H9 (cell line): Measurements from ENCODE around the gene PIAS4. TPM values are rescaled to one million over a fixed set of nuclear protein-coding genes. Genes with fewer than 3 reads are reported as not detected.
A peak's percentile ranks its signal among the peaks of the same experiment; 100 is the strongest.

Experiments used
- DNase-seq: peaks from one replicate; pipeline ENCODE4 v3.0.0-alpha.2; 2017
- H2AFZ ChIP-seq: one replicate; pipeline ENCODE4 v1.6.1; 2013; ENCODE audit warnings: mild to moderate bottlenecking, low read length, control low read depth, moderate library complexity
- H2AK5ac ChIP-seq: 2 replicates; pipeline ENCODE4 v1.6.1; 2013; ENCODE audit warnings: low read length, control low read depth, mixed read lengths; ENCODE audit not compliant: insufficient read length
- H2BK120ac ChIP-seq: one replicate; pipeline ENCODE4 v1.6.1; 2013; ENCODE audit warnings: low read depth, mild to moderate bottlenecking, low read length, control low read depth, inconsistent platforms; ENCODE audit not compliant: poor library complexity, severe bottlenecking
- H2BK12ac ChIP-seq: 2 replicates; pipeline ENCODE4 v1.6.1; 2013; ENCODE audit warnings: low read length, control low read depth, mixed read lengths, low read depth; ENCODE audit not compliant: insufficient read length
- H2BK15ac ChIP-seq: 2 replicates; pipeline ENCODE4 v1.6.1; 2013; ENCODE audit warnings: low read depth, low read length, control low read depth
- H2BK20ac ChIP-seq: one replicate; pipeline ENCODE4 v1.6.1; 2013; ENCODE audit warnings: low read depth, mild to moderate bottlenecking, low read length, control low read depth, inconsistent platforms; ENCODE audit not compliant: poor library complexity, severe bottlenecking
- H2BK5ac ChIP-seq: 2 replicates; pipeline ENCODE4 v1.6.1; 2013; ENCODE audit warnings: low read length, control low read depth, mixed read lengths; ENCODE audit not compliant: insufficient read length
- H3K14ac ChIP-seq: 2 replicates; pipeline ENCODE4 v1.6.1; 2013; ENCODE audit warnings: low read length, control low read depth; ENCODE audit not compliant: insufficient read depth
- H3K18ac ChIP-seq: 2 replicates; pipeline ENCODE4 v1.6.1; 2013; ENCODE audit warnings: low read depth, mild to moderate bottlenecking, mixed read lengths, low read length, control low read depth; ENCODE audit not compliant: insufficient read length
- H3K23ac ChIP-seq: 2 replicates; pipeline ENCODE4 v1.6.1; 2013; ENCODE audit warnings: low read length, control low read depth, mixed read lengths, low read depth; ENCODE audit not compliant: insufficient read length
- H3K23me2 ChIP-seq: 2 replicates; pipeline ENCODE4 v1.6.1; 2013; ENCODE audit warnings: low read depth, mild to moderate bottlenecking, mixed read lengths, low read length, control low read depth; ENCODE audit not compliant: insufficient read length, poor library complexity, severe bottlenecking
- H3K27ac ChIP-seq: 2 replicates; pipeline ENCODE4 v1.5.1; 2013; ENCODE audit warnings: low read length, control low read depth, mixed read lengths, low read depth; ENCODE audit not compliant: insufficient read length
- H3K27me3 ChIP-seq: 2 replicates; pipeline ENCODE4 v1.6.1; 2013; ENCODE audit warnings: low read length, control low read depth, inconsistent platforms; ENCODE audit not compliant: insufficient read depth
- H3K4ac ChIP-seq: 2 replicates; pipeline ENCODE4 v1.6.1; 2013; ENCODE audit warnings: low read depth, mild to moderate bottlenecking, control low read depth, inconsistent platforms, low read length, moderate library complexity
- H3K4me1 ChIP-seq: 2 replicates; pipeline ENCODE4 v1.6.1; 2013; ENCODE audit warnings: low read length, control low read depth, inconsistent platforms; ENCODE audit not compliant: insufficient read depth
- H3K4me2 ChIP-seq: 2 replicates; pipeline ENCODE4 v1.6.1; 2013; ENCODE audit warnings: low read length, control low read depth, mixed read lengths; ENCODE audit not compliant: insufficient read length, insufficient read depth
- H3K56ac ChIP-seq: 2 replicates; pipeline ENCODE4 v1.6.1; 2013; ENCODE audit warnings: low read depth, mild to moderate bottlenecking, mixed read lengths, low read length, control low read depth; ENCODE audit not compliant: insufficient read length
- H3K79me1 ChIP-seq: 2 replicates; pipeline ENCODE4 v1.6.1; 2013; ENCODE audit warnings: low read depth, mild to moderate bottlenecking, moderate library complexity, low read length, control low read depth, inconsistent platforms; ENCODE audit not compliant: insufficient read depth, poor library complexity, severe bottlenecking
- H3K79me2 ChIP-seq: 2 replicates; pipeline ENCODE4 v1.6.1; 2013; ENCODE audit warnings: low read length, control low read depth, inconsistent platforms; ENCODE audit not compliant: insufficient read depth
- H3K9ac ChIP-seq: 2 replicates; pipeline ENCODE4 v1.6.1; 2013; ENCODE audit warnings: low read length, control low read depth, mixed read lengths; ENCODE audit not compliant: insufficient read length; ENCODE audit errors: extremely low read depth
- H3K9me3 ChIP-seq: one replicate; pipeline ENCODE4 v1.6.1; 2013; ENCODE audit warnings: low read depth, low read length, inconsistent platforms; ENCODE audit not compliant: control insufficient read depth
- H3T11ph ChIP-seq: one replicate; pipeline ENCODE4 v1.6.1; 2013; ENCODE audit warnings: mild to moderate bottlenecking, low read length, control low read depth, inconsistent platforms
- H4K20me1 ChIP-seq: one replicate; pipeline ENCODE4 v1.6.1; 2013; ENCODE audit not compliant: control insufficient read depth, insufficient read length, insufficient read depth
- H4K5ac ChIP-seq: 2 replicates; pipeline ENCODE4 v1.6.1; 2013; ENCODE audit warnings: low read depth, mild to moderate bottlenecking, mixed read lengths, low read length, control low read depth; ENCODE audit not compliant: insufficient read length
- H4K8ac ChIP-seq: replicated peaks from 2 replicates; pipeline ENCODE4 v1.6.1; 2013; ENCODE audit warnings: low read length, control low read depth, mixed read lengths, low read depth; ENCODE audit not compliant: insufficient read length
- H4K91ac ChIP-seq: 2 replicates; pipeline ENCODE4 v1.6.1; 2013; ENCODE audit warnings: low read depth, mild to moderate bottlenecking, moderate library complexity, mixed read lengths, low read length, control low read depth; ENCODE audit not compliant: insufficient read length
- H3K27ac Mint-ChIP-seq, 3 experiments: 2 replicates in 2 of 3; 3 replicates in 1 of 3; pipeline ENCODE4 v1.8.0; 2020 to 2021; ENCODE audit warnings: mixed read lengths in 3 of 3, mild to moderate bottlenecking in 1 of 3, moderate library complexity in 1 of 3
- H3K27me3 Mint-ChIP-seq: 2 replicates; pipeline ENCODE4 v1.8.0; 2021; ENCODE audit warnings: low read depth, mild to moderate bottlenecking, moderate library complexity, mixed read lengths
- H3K36me3 Mint-ChIP-seq, 3 experiments: 2 replicates in 2 of 3; 3 replicates in 1 of 3; pipeline ENCODE4 v1.8.0; 2020 to 2021; ENCODE audit warnings: low read depth in 3 of 3, mixed read lengths in 3 of 3; ENCODE audit not compliant: insufficient read depth in 1 of 3
- H3K4me1 Mint-ChIP-seq, 2 experiments: 2 replicates each; pipeline ENCODE4 v1.8.0; 2020; ENCODE audit warnings: mixed read lengths in 2 of 2
- H3K4me3 Mint-ChIP-seq, 2 experiments: 2 replicates in 1 of 2; 3 replicates in 1 of 2; pipeline ENCODE4 v1.8.0; 2020 to 2021; ENCODE audit warnings: mild to moderate bottlenecking in 2 of 2, mixed read lengths in 2 of 2, moderate library complexity in 1 of 2
- H3K9me3 Mint-ChIP-seq, 2 experiments: 2 replicates in 1 of 2; 3 replicates in 1 of 2; pipeline ENCODE4 v1.8.0; 2020; ENCODE audit warnings: mild to moderate bottlenecking in 2 of 2, mixed read lengths in 2 of 2, moderate library complexity in 1 of 2
- WGBS: extraction: QIAGEN DNeasy Blood & Tissue Kit; methylation state at CpG from one replicate; pipeline ENCODE4 v1.1.7; 2013; ENCODE audit warnings: missing lambda C conversion rate, low lambda C conversion rate, mixed read lengths; ENCODE audit not compliant: insufficient read length; ENCODE audit errors: extremely low coverage; 5-methylcytosine and 5-hydroxymethylcytosine counted together
- long read RNA-seq: library from polyadenylated mRNA; unstranded; transcript quantifications from one replicate; pipeline ENCODE4 v2.0.0, GENCODE V29; 2020
- total RNA-seq: library from RNA; stranded (reverse); gene quantifications from 2 replicates; pipeline ENCODE4 v1.2.1, GENCODE V29; 2021
- TF ChIP-seq, protein P1 (sequence below): fragments of 200-600 bp; sonication (generic); conservative IDR thresholded peaks from 3 replicates; pipeline ENCODE4 v1.8.0; 2021; ENCODE audit warnings: antibody characterized with exemption, mild to moderate bottlenecking

PIAS4 gene, protein sequence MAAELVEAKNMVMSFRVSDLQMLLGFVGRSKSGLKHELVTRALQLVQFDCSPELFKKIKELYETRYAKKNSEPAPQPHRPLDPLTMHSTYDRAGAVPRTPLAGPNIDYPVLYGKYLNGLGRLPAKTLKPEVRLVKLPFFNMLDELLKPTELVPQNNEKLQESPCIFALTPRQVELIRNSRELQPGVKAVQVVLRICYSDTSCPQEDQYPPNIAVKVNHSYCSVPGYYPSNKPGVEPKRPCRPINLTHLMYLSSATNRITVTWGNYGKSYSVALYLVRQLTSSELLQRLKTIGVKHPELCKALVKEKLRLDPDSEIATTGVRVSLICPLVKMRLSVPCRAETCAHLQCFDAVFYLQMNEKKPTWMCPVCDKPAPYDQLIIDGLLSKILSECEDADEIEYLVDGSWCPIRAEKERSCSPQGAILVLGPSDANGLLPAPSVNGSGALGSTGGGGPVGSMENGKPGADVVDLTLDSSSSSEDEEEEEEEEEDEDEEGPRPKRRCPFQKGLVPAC
- total RNA-seq, result 52.0 and 59.4 TPM in 2 replicates
- long read RNA-seq, transcript PIAS4-201 (11 exons, 3,159 nt), result major isoform, 357 of 402 reads
- long read RNA-seq, partial matches to known transcripts, result 19 of 402 reads
- long read RNA-seq, other reads (novel, unspliced or antisense), result 26 of 402 reads

DNA sequence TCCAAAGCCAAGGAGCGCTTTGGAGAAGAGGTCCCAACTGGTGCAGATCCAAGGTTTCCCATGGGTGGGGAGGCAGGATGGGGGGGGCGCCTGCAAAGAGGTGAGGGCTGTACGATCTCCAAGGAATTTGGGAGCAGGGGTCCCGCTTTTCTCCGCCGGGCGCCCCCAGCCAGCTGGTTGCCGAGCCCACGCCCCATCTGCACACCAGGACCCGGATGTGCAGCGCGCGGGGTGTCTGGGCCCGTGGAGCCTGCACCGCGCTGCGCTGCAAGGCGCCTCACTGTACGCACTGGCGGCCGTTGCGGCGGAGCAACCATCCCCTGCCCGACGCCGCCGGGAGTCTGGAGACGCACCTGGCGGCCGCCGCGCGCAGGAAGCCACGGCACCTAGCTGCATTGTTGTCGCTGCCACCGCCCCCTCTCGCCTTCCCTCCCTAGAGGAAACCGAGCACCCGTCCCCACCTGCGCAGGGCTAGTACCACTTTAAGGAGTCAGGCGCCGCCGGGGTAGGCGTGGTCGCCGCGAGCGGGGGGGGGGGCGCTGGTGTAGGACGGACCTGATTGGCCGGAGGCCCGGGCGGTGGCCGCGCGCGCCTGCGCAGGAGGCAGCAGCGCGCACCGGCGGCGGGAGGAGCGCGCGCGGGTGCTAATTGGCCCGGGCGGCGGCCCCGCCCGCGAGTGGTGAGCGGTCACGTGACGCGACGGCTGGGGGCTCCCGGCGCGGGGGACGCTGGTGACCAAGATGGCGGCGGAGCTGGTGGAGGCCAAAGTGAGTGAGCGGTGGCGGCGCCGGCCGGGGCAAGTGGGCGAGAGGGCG is at the start of gene PIAS4:
Gene PIAS4, plus strand, starts transcription at position 716 of the 815 bp plus-strand sequence. Its CDS starts 25 bp downstream, at position 741.
- no CpG with 5 or more reads among the region's 91 CpGs for WGBS
- Histone ChIP-seq H3K79me1 (peaks cover 5% of the 10 kb centered on the region), H2BK20ac (no peak within 1 kb of the TSS), H3K27me3 (no peaks in the 10 kb centered on the region), H3K27ac (no peak within 1 kb of the TSS), H4K20me1 (no peaks in the 10 kb centered on the region), H4K8ac (no peak within 1 kb of the TSS), H4K91ac (no peak within 1 kb of the TSS), H2AK5ac (no peak within 1 kb of the TSS), H3K9me3 (no peaks in the 10 kb centered on the region), H2BK5ac (no peak within 1 kb of the TSS), H2BK120ac (no peak within 1 kb of the TSS), H3K79me2 (peaks cover 15% of the 10 kb centered on the region; the same call in 1 of the 2 replicates), H3K23ac (no peak within 1 kb of the TSS), H3K4me1 (no peaks in the 10 kb centered on the region), H3K9ac (peak within 1 kb of the TSS; percentile 5), H4K5ac (no peak within 1 kb of the TSS), H2BK15ac (no peak within 1 kb of the TSS), H3K14ac (peak within 1 kb of the TSS; percentile 73), H3T11ph (no peak within 1 kb of the TSS), H3K4ac (no peak within 1 kb of the TSS), H3K23me2 (peaks cover 10% of the 10 kb centered on the region), H3K4me2 (peak within 1 kb of the TSS; percentile 72), H3K18ac (peak within 1 kb of the TSS; percentile 41), H2AFZ (no peak within 1 kb of the TSS), H3K56ac (no peak within 1 kb of the TSS), H2BK12ac (no peak within 1 kb of the TSS)
- Mint-ChIP-seq H3K27ac (peak within 1 kb of the TSS in 2 of 3 experiments; percentile 25 to 83; a peak in 3 of 7 replicates), H3K4me3 (peak within 1 kb of the TSS; percentile 82 to 85), H3K27me3 (no peaks in the 10 kb centered on the region), H3K36me3 (peaks cover 2 to 7% (median 5%) of the 10 kb centered on the region in 3 experiments; a peak in 6 of 7 replicates), H3K4me1 (peaks cover 13 to 14% of the 10 kb centered on the region in 2 experiments), H3K9me3 (no peaks in the 10 kb centered on the region)
- peak; percentile 98 for DNase-seq
- TF ChIP-seq, protein P1, sequence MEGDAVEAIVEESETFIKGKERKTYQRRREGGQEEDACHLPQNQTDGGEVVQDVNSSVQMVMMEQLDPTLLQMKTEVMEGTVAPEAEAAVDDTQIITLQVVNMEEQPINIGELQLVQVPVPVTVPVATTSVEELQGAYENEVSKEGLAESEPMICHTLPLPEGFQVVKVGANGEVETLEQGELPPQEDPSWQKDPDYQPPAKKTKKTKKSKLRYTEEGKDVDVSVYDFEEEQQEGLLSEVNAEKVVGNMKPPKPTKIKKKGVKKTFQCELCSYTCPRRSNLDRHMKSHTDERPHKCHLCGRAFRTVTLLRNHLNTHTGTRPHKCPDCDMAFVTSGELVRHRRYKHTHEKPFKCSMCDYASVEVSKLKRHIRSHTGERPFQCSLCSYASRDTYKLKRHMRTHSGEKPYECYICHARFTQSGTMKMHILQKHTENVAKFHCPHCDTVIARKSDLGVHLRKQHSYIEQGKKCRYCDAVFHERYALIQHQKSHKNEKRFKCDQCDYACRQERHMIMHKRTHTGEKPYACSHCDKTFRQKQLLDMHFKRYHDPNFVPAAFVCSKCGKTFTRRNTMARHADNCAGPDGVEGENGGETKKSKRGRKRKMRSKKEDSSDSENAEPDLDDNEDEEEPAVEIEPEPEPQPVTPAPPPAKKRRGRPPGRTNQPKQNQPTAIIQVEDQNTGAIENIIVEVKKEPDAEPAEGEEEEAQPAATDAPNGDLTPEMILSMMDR, result no peak
